Hematopoietic multipotent progenitor cell treated with erythropoietin and hydrocortisone succinate and interleukin-3 and kit ligand, for 6 days (in vitro differentiated cells): ENCODE data around the gene MPL.
A peak's percentile ranks its signal among the peaks of the same experiment; 100 is the strongest.
"Not testable (repeated sequence)": the region's sequence is repeated elsewhere in the genome, so short reads cannot be mapped to it uniquely, and the experiment has no call there.

ENCODE experiments used
- DNase-seq: peaks from one replicate; pipeline ENCODE4 v3.0.0-alpha.2; 2015

MPL gene

DNA sequence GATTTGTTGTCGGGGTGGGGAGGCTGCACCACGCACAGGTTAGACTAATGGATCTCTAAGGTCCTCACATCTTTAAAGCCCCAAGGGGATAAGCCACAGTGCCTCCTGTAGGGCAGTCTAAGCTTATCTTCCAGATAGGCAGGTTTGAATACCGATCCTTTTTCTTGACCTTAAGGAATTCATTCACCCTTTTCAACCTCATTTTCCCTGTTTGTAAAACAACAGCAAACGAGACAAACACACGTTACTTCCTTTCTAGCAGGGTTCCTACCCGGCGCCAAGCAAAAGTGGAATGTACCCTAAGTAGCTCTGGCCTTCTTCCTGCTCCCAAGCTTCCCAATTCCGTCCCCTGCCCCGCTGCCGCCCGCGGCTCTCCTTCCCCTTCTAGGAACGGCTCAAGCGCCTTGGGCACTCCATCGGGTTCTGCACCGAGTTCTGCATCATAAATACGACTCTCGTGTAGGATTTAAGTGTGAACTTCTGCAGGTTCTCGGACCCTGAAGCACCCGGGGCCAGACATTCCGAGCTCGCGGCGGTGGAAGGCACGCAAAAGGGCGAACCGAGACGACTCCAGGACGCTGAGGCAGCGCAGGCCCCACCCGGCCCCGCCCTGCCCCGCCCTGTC, 20.6 kb downstream of the MPL start:
- DNase-seq = peak; percentile 72

- peak; percentile 99 for DNase-seq
Observed at GRCh38 chr1:43358746-43359693, 21.4 kb downstream of the MPL start, which contains the start of gene CDC20. CDC20 (plus strand) TSS chr1:43358981; CDS start chr1:43359216, 235 bp downstream.

DNA sequence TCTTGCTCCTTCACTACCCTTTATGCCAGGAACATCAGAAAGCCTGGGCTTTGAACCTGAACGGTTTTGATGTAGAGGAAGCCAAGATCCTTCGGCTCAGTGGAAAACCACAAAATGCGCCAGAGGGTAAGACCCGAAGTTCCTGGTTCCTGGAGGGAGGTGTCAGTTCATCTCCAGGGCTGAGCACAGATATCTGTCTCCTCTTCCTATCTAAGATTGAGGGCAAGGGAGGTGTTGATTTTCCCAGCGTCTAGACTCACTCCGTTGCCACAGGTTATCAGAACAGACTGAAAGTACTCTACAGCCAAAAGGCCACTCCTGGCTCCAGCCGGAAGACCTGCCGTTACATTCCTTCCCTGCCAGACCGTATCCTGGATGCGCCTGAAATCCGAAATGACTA, 22.1 kb downstream of the MPL start:
- DNase-seq = no peak

DNA sequence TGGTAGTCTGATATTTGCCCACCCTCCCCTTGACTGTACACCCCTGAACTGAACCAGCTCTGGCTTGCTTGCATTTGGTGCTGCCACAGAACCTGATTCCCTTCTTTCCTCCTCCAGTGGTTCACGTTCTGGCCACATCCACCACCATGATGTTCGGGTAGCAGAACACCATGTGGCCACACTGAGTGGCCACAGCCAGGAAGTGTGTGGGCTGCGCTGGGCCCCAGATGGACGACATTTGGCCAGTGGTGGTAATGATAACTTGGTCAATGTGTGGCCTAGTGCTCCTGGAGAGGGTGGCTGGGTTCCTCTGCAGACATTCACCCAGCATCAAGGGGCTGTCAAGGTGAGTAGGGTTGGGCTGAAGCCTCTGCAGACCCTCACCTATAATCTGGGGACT, 23.0 kb downstream of the MPL start:
- no peak for DNase-seq

GRCh38 chr1:43363283-43363934, 25.8 kb downstream of the MPL start:
- DNase-seq = peak; percentile 39

DNA sequence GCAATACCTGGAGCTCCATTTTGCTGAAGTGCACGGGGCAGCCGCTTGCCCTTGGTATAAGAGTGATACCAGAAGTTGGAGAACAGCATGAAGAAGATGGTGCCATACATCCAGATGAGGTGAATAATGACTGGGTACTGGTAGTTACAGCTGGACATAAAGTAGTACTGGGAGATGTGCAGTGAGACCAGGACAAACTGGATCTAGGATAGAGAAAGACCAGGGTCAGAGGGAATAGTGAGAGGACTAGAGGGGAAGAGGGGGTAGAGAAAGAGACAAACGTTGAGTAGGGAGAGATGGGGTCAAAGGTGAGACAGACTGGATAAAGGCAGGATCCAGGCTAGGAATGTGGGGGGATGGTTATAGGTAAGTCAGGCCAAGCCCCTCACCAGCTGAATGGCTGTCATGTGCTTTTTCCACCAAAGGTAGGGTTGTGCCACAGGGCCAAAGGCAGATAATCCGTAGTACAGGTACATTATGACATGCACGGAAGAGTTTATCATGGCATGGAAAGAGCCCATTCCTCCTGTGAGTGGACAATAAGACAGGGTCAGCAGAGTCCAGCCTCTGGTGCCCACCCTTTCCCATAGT, 26.4 kb downstream of the MPL start:
- DNase-seq = no peak

DNA sequence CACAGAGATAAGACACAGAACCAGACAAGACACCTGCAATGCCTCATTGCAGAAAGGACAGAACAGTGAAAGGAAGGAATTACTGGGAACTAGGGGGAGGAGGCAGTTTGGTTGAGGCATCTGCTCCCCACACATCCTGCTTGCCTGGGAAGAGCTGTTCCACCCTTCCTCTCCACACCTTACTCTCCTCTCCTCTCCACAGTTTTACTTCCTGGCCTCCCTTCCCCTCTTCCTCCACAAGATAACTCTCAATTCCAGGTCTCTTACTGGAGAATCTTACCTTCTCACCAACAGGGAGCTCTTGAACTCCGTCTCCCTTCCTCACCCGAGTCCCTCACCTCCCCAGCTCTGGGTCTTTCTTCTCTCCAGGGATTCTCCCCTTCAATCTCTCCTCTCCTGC, 28.1 kb downstream of the MPL start:
- DNase-seq = no peak

GRCh38 chr1:43366179-43366578, 28.6 kb downstream of the MPL start:
- DNase-seq = no peak

DNA sequence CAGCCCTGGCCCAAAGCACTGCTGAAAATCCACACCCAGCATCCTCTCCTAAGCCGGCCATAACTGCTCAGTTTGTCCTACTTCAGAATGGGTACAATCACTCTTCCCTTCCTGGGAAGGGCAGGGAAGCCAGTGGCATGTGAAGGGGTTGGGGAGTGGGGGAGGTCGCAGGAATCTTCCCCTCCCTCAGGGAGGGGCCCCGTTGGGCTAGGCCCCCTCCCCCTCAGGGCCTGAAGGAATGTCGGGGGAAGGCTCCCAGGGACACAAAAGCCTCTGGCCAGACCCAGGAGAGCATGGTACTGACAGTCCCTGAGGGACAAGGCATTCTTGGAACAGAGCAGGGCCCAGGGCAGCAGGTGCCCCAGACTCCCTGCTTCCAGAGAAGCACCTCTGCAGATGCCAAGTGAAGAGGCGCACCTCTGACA, 29.0 kb downstream of the MPL start:
- no peak for DNase-seq

- DNase-seq = peak; percentile 94
Observed at GRCh38 chr1:43367026-43367903, 29.6 kb downstream of the MPL start.

DNA sequence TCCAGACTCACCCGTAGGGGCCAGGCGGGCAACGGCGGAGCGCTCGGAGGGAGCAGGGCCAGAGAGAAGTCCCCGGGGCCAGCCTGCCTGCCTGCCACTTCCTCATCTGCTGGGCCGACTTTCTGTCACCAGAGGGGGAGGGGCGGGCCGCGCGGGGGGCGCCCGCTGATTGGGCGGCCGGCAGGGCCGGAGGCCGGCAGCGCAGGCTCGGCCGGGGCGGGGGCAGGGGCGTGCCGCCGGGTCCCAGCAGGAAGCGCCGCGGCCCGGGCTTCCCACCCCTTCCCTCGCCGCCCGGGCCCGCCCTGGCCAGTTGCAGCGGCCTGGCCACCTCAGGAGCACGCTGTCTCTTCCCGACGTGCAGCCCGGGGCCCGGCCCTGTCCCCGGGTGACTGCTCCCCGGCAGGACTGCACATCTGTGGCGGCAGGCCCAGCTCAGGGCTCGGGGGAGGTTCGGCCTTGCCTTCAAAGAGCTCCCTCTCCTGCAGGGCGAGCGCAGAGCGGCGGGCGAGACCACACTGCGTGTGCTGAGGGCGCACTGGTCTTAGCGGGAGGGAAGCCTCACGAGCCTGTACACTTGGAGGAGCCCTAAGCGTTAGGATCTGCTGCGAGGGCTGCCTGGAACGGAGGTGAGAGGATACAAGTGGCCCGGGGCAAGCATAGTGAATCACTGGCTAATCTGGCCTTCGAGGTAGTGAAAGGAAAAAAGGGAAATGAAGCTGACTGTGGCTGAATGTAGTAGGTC, 30.5 kb downstream of the MPL start, which contains the start of gene ELOVL1:
ELOVL1 (minus strand) TSS at position 108 of the 742 bp plus-strand sequence. CDS start 2,402 bp downstream, outside the sequence.
- DNase-seq = peak; percentile 92

- DNase-seq = no peak
Observed at GRCh38 chr1:43368646-43369020, 31.0 kb downstream of the MPL start.

GRCh38 chr1:43369779-43370178, 32.2 kb downstream of the MPL start:
- DNase-seq = not testable (repeated sequence)

DNA sequence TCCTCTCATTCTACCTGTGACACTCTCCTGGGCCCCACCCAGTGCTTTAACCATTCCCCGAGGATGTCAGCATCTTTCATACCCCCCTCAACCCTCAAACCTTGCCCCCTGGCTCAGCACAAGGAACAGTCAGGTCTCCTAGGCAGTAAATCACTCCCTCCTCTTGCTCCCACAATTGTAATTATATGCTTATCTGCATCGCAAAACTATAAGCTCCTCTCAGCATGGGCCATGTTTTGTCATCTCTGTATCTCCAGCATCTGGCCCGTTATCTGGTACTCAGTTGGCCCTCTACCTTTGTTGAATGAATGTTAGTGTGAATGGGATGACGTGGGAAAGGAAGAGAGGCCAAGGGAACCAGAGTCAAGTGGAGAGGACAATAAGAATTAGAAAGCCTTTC, 32.9 kb downstream of the MPL start:
- no peak for DNase-seq

DNA sequence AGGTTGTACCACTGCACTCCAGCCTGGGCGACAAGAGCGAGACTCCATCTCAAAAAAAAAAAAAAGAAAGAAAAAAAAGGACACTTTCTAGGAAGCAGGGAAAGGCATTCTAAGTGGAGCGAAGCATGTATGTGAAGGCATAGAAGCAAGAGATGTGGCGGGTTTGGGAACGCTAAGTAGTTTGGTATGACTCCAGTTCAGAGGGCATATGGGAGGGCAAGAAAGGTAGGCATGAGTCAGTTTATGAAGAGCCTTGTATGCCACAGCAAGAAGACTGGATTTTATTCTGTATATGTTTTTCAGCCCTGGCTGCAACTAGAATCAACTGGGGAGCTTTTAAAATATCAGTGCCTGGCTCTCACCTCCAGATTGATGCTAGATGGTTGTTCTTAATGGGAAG, 34.6 kb downstream of the MPL start:
- no peak for DNase-seq

GRCh38 chr1:43373066-43373940, 35.7 kb downstream of the MPL start:
- DNase-seq = no peak

- DNase-seq = no peak
Observed at GRCh38 chr1:43376723-43377235, 39.2 kb downstream of the MPL start.

GRCh38 chr1:43377831-43378230, 40.2 kb downstream of the MPL start:
- DNase-seq = no peak

- no peak for DNase-seq
Observed at GRCh38 chr1:43379476-43379875, 41.9 kb downstream of the MPL start.

DNA sequence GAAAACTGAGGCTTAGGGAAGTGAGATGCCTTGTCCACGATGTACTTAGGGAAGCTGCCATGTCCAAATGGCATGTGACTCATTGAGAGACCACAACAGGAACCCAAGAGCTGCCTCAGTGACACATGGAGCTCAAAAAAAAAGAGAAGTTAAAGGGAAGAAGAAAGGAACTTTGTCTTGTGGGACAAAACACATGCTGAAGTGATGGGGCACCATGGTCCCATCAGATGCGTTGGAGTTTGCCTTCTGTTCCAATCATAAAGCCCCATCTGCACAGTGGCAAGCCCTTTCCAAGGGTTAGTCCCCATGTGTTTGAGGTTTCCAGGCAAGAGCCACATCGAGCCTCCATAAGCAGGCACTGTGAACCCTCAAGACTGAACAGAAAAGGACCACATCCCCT, 44.0 kb downstream of the MPL start:
- DNase-seq = no peak
